Stomach smooth muscle (tissue), 2 donors: Measurements from ENCODE around the gene RNASE2.

Source experiments
- H3K27ac ChIP-seq: one replicate; pipeline ENCODE4 v1.7.0; 2013; ENCODE audit warnings: mild to moderate bottlenecking, low read length, inconsistent platforms
- H3K27me3 ChIP-seq, 2 donors: one replicate each; pipeline ENCODE4 v1.7.0; 2013; ENCODE audit warnings: low read length in 2 of 2; ENCODE audit not compliant: insufficient read depth in 2 of 2, control insufficient read depth in 1 of 2
- H3K36me3 ChIP-seq, 2 donors: one replicate each; pipeline ENCODE4 v1.7.0; 2013; ENCODE audit warnings: low read length in 2 of 2; ENCODE audit not compliant: control insufficient read depth in 2 of 2, insufficient read depth in 2 of 2
- H3K4me1 ChIP-seq: one replicate; pipeline ENCODE4 v1.7.0; 2013; ENCODE audit warnings: low read length; ENCODE audit not compliant: control insufficient read depth, insufficient read depth
- H3K4me3 ChIP-seq, 2 donors: one replicate each; pipeline ENCODE4 v1.7.0; 2013; ENCODE audit warnings: low read length in 2 of 2
- H3K9ac ChIP-seq, 2 donors: one replicate each; pipeline ENCODE4 v1.7.0; 2013; ENCODE audit warnings: low read length in 2 of 2, mild to moderate bottlenecking in 1 of 2
- H3K9me3 ChIP-seq, 2 donors: one replicate each; pipeline ENCODE4 v1.7.0; 2013; ENCODE audit warnings: low read length in 2 of 2; ENCODE audit not compliant: control insufficient read depth in 2 of 2
- donor health status: healthy.
- donor health status: Pancreatic carcinoma.

The RNASE2 gene

DNA sequence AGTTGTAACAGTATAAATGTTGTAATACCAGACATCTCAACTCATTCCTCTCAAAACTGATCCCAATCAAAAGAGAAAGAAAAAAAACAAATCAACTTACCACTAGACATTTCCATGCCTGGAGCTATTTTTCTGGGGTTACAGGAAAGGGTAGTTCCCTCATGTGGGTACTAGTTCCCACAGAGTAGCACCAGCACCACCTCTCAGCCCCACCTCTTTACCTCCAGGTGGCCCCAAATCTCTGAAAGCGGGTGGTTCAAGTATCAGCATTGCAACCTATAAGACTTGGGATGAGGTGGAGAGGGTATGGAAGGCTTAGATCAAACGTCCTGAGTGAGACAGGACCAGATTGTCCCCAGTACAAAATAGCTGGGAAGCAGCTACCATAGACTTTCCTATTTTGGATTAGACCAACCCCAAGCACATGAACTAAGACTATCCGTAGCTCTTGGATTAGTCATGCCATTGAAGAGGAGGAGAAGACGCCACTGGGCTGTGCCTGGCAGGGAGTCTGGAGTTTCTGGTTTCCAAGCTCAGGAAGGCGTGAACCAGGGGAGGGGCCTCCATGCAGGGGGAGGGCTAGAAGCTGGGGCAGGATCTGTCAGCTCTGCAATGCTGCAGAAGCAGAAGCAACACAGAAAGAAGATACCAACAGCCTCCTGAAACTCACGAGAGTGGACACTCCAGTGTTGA is 43.5 kb downstream of the RNASE2 start, which contains the start of gene SLC39A2:
Gene SLC39A2, plus strand, starts transcription at position 620 of the 693 bp plus-strand sequence. CDS start 154 bp downstream, outside the sequence.
- H3K4me1 ChIP-seq = no peaks in the 10 kb centered on the region
- H3K27me3 ChIP-seq = no peaks in the 10 kb centered on the region
- H3K4me3 ChIP-seq = no peak within 1 kb of the TSS
- H3K9me3 ChIP-seq = no peaks in the 10 kb centered on the region
- H3K27ac ChIP-seq = no peak within 1 kb of the TSS
- no peak within 1 kb of the TSS for H3K9ac ChIP-seq
- peaks cover 29 to 32% of the 10 kb centered on the region in 2 donors for H3K36me3 ChIP-seq

DNA sequence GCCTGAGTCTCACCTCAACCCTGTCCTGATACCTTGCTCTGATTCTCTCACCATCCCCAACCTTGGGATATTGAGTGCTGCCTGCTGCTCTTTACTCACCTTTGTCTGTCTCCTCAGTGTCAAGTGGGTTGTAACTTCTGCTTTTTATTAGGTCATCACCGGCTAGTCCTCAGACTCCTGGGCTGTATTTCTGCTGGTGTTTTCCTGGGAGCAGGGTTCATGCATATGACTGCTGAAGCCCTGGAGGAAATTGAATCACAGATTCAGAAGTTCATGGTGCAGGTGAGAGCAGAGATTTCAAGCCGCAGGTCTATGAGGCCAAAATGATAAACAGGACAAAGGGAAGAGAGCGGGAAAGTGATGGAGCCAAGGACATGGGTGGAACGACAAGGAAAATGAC is 44.3 kb downstream of the RNASE2 start:
- H3K4me3 ChIP-seq = no peak overlapping the region
- H3K9me3 ChIP-seq = no peaks in the 10 kb centered on the region
- no peaks in the 10 kb centered on the region for H3K4me1 ChIP-seq

DNA sequence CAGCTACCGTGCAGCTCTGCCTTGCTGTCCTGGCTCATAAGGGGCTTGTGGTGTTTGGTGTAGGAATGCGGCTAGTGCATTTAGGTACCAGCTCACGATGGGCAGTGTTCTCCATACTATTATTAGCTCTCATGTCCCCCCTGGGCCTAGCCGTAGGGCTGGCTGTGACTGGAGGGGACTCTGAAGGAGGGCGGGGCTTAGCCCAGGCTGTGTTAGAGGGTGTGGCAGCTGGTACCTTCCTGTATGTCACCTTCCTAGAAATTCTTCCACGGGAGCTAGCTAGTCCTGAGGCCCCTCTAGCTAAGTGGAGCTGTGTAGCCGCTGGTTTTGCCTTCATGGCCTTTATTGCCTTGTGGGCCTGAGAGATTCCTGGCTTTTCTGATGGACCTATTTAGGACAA is 45.9 kb downstream of the RNASE2 start:
- H3K36me3 ChIP-seq = peaks cover 6 to 8% of the 10 kb centered on the region in 2 donors
- H3K9me3 ChIP-seq = no peaks in the 10 kb centered on the region
- H3K4me3 ChIP-seq = no peak overlapping the region
- H3K27ac ChIP-seq = no peak overlapping the region
- H3K9ac ChIP-seq = no peak overlapping the region
- no peaks in the 10 kb centered on the region for H3K4me1 ChIP-seq
- H3K27me3 ChIP-seq = no peaks in the 10 kb centered on the region

More for the DNA sequence above, 44.3 kb downstream of the RNASE2 start:
- Histone ChIP-seq H3K9ac (no peak overlapping the region), H3K27me3 (no peaks in the 10 kb centered on the region), H3K27ac (no peak overlapping the region), H3K36me3 (peaks cover 22 to 25% of the 10 kb centered on the region in 2 donors)

DNA sequence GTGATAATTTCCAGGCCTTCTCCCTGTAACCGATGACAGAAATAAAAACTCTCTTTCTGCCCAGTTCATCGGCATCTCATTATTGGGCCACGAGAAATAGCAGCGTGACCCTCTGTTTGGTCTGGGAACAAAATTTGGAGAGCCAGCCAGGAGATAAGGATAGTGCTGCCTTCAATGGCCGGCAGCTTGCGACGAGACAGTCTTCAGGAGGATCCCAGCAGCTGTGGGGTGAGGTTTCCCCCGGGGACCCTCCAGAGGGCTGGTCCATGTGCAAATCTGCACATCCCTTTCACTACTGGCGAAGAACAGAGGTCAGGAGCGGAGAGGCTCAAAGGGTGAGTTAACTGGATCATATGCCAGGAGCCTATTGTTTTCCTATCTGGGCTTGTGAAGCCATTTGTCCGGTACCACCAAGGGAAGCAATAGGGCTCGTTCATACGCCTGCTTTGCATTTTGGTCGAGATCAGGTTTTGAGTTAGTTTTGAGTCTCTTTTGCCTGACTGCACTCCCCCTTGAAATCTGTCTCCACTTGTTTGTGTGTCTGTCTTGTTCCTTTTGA is 48.6 kb downstream of the RNASE2 start:
- H3K4me3 ChIP-seq = no peak overlapping the region
- no peaks in the 10 kb centered on the region for H3K36me3 ChIP-seq
- no peak overlapping the region for H3K9ac ChIP-seq
- no peaks in the 10 kb centered on the region for H3K9me3 ChIP-seq
- no peak overlapping the region for H3K27ac ChIP-seq
- H3K4me1 ChIP-seq = no peaks in the 10 kb centered on the region
- no peaks in the 10 kb centered on the region for H3K27me3 ChIP-seq
